Astrocyte (in vitro differentiated cells and primary cell): ENCODE measurements around the gene CBFB. TPM values are rescaled to one million over a fixed set of nuclear protein-coding genes. Genes with fewer than 3 reads are reported as not detected.

Experiments
- DNase-seq: peaks from one replicate; pipeline ENCODE4 v3.0.0-alpha.2; 2010; ENCODE audit warnings: low read depth
- FAIRE-seq: peaks from 2 replicates; lab custom pipeline; 2011; peaks lifted over from hg19 to GRCh38; lab: Jason Lieb, UNC
- H2AFZ ChIP-seq: 2 replicates; pipeline ENCODE4 v1.6.0; 2012; ENCODE audit warnings: low read depth, low read length, inconsistent platforms
- H3K27ac ChIP-seq: 2 replicates; pipeline ENCODE4 v1.5.1; 2011; ENCODE audit warnings: low read depth, low read length, inconsistent platforms
- H3K27me3 ChIP-seq: 2 replicates; pipeline ENCODE4 v1.6.0; 2011; ENCODE audit warnings: low read length, inconsistent platforms; ENCODE audit not compliant: insufficient read depth
- H3K36me3 ChIP-seq: 2 replicates; pipeline ENCODE4 v1.5.1; 2011; ENCODE audit warnings: low read length, inconsistent platforms; ENCODE audit not compliant: insufficient read depth
- H3K4me1 ChIP-seq: 2 replicates; pipeline ENCODE4 v1.5.1; 2011; ENCODE audit warnings: low read length, inconsistent platforms; ENCODE audit not compliant: insufficient read depth
- H3K4me2 ChIP-seq: 2 replicates; pipeline ENCODE4 v1.6.0; 2012; ENCODE audit warnings: low read length, inconsistent platforms
- H3K4me3 ChIP-seq: 2 replicates; pipeline ENCODE4 v1.5.1; 2011; ENCODE audit warnings: low read depth, mild to moderate bottlenecking, low read length, inconsistent platforms; ENCODE audit not compliant: insufficient read depth
- H3K79me2 ChIP-seq: 2 replicates; pipeline ENCODE4 v1.6.0; 2012; ENCODE audit warnings: mild to moderate bottlenecking, low read length, inconsistent platforms; ENCODE audit not compliant: insufficient read depth
- H3K9ac ChIP-seq: 2 replicates; pipeline ENCODE4 v1.6.0; 2012; ENCODE audit warnings: mild to moderate bottlenecking, low read length, inconsistent platforms
- H3K9me3 ChIP-seq: 2 replicates; pipeline ENCODE4 v1.5.1; 2012; ENCODE audit warnings: low read depth, mild to moderate bottlenecking, low read length, inconsistent platforms; ENCODE audit not compliant: insufficient read depth
- H4K20me1 ChIP-seq: 2 replicates; pipeline ENCODE4 v1.6.0; 2012; ENCODE audit warnings: low read length, inconsistent platforms; ENCODE audit not compliant: insufficient read depth
- H3K27ac Mint-ChIP-seq: one replicate; pipeline ENCODE4 v1.8.0; 2021; ENCODE audit warnings: mild to moderate bottlenecking, mixed read lengths; ENCODE audit not compliant: unreplicated experiment
- H3K27me3 Mint-ChIP-seq: one replicate; pipeline ENCODE4 v1.8.0; 2021; ENCODE audit warnings: low read depth, mixed read lengths; ENCODE audit not compliant: unreplicated experiment
- H3K36me3 Mint-ChIP-seq: one replicate; pipeline ENCODE4 v1.8.0; 2021; ENCODE audit warnings: low read depth, mixed read lengths; ENCODE audit not compliant: unreplicated experiment
- H3K4me1 Mint-ChIP-seq: one replicate; pipeline ENCODE4 v1.8.0; 2021; ENCODE audit warnings: low read depth, mixed read lengths; ENCODE audit not compliant: unreplicated experiment
- H3K4me3 Mint-ChIP-seq: one replicate; pipeline ENCODE4 v1.8.0; 2021; ENCODE audit warnings: mild to moderate bottlenecking, moderate library complexity, mixed read lengths; ENCODE audit not compliant: unreplicated experiment
- H3K9me3 Mint-ChIP-seq: one replicate; pipeline ENCODE4 v1.8.0; 2021; ENCODE audit warnings: mild to moderate bottlenecking, mixed read lengths; ENCODE audit not compliant: unreplicated experiment
- EZH2 ChIP-seq: IDR thresholded peaks from 2 replicates; pipeline ENCODE4 v1.6.1; 2012; ENCODE audit warnings: mild to moderate bottlenecking, low read length, inconsistent platforms; ENCODE audit not compliant: insufficient read depth
- total RNA-seq: library from RNA; stranded (reverse); gene quantifications from 2 replicates; pipeline ENCODE4 v1.2.1, GENCODE V29; 2021
- TF ChIP-seq, protein P1 (sequence below): IDR thresholded peaks from 2 replicates; pipeline ENCODE4 v1.5.1; 2011; ENCODE audit warnings: low read depth, mild to moderate bottlenecking, inconsistent platforms, low read length, moderate library complexity; ENCODE audit not compliant: insufficient read depth

Gene CBFB
- total RNA-seq, 1 donor from 2014 or later, result 104 TPM

- H3K4me1 Mint-ChIP-seq, result peaks cover 28% of the 10 kb centered on the region
- FAIRE-seq, result no peak
- Histone ChIP-seq H3K27me3 (no peaks in the 10 kb centered on the region), H3K9ac (no peak overlapping the region), H2AFZ (no peak overlapping the region), H3K79me2 (peaks cover 28% of the 10 kb centered on the region), H3K4me3 (no peak overlapping the region), H3K9me3 (no peaks in the 10 kb centered on the region), H4K20me1 (peaks cover 18% of the 10 kb centered on the region), H3K36me3 (peaks cover 4% of the 10 kb centered on the region), H3K4me2 (no peak overlapping the region), H3K27ac (no peak overlapping the region), H3K4me1 (peaks cover 21% of the 10 kb centered on the region)
- H3K4me3 Mint-ChIP-seq, result no peak overlapping the region
- no peaks in the 10 kb centered on the region for H3K9me3 Mint-ChIP-seq
- H3K36me3 Mint-ChIP-seq, result no peaks in the 10 kb centered on the region
- TF ChIP-seq, protein P1, sequence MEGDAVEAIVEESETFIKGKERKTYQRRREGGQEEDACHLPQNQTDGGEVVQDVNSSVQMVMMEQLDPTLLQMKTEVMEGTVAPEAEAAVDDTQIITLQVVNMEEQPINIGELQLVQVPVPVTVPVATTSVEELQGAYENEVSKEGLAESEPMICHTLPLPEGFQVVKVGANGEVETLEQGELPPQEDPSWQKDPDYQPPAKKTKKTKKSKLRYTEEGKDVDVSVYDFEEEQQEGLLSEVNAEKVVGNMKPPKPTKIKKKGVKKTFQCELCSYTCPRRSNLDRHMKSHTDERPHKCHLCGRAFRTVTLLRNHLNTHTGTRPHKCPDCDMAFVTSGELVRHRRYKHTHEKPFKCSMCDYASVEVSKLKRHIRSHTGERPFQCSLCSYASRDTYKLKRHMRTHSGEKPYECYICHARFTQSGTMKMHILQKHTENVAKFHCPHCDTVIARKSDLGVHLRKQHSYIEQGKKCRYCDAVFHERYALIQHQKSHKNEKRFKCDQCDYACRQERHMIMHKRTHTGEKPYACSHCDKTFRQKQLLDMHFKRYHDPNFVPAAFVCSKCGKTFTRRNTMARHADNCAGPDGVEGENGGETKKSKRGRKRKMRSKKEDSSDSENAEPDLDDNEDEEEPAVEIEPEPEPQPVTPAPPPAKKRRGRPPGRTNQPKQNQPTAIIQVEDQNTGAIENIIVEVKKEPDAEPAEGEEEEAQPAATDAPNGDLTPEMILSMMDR, result no peak
- TF ChIP-seq EZH2, result no peak
- no peak for DNase-seq
- no peak overlapping the region for H3K27ac Mint-ChIP-seq
- no peaks in the 10 kb centered on the region for H3K27me3 Mint-ChIP-seq
These were observed 2.4 kb upstream of the CBFB start for GRCh38 chr16:67026570-67026969.

DNA sequence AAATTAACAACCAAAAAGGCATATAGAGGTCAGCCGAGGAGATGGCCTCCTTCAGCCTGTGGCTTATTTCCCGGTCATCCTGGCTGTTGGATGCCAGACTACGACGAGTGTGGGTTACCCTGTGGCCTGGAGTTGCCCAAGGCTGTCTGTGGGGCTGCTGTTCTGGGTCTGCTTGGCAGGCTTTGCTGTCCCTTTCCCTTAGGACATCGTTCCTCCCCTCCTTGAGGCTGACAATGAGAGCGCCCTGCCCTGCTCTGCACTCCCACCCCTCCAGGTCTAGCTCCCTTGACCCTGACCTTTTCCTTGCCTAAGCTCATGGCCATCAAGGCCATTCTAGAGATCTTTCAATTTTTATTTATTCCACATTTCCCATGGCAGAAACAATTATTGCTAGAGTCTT, 1.9 kb upstream of the CBFB start:
- peaks cover 23% of the 10 kb centered on the region for H4K20me1 ChIP-seq
- no peak overlapping the region for H2AFZ ChIP-seq
- no peak overlapping the region for H3K27ac Mint-ChIP-seq
- H3K9me3 ChIP-seq, result no peaks in the 10 kb centered on the region
- H3K36me3 Mint-ChIP-seq, result no peaks in the 10 kb centered on the region
- peaks cover 32% of the 10 kb centered on the region for H3K79me2 ChIP-seq
- H3K9ac ChIP-seq, result no peak overlapping the region
- no peaks in the 10 kb centered on the region for H3K9me3 Mint-ChIP-seq
- peaks cover 9% of the 10 kb centered on the region for H3K36me3 ChIP-seq
- H3K4me1 ChIP-seq, result peaks cover 24% of the 10 kb centered on the region
- peak overlapping the region; percentile 54 for H3K4me3 Mint-ChIP-seq
- TF ChIP-seq, protein P1, result no peak
- TF ChIP-seq EZH2, result no peak
- no peak for DNase-seq
- H3K4me1 Mint-ChIP-seq, result peaks cover 32% of the 10 kb centered on the region
- no peaks in the 10 kb centered on the region for H3K27me3 Mint-ChIP-seq
- no peak overlapping the region for H3K4me3 ChIP-seq
- H3K27ac ChIP-seq, result no peak overlapping the region
- H3K4me2 ChIP-seq, result no peak overlapping the region
- FAIRE-seq, result no peak
- no peaks in the 10 kb centered on the region for H3K27me3 ChIP-seq

GRCh38 chr16:67028167-67028695, 718 bp upstream of the CBFB start:
- FAIRE-seq (no peak), DNase-seq (no peak)
- peak overlapping the region; percentile 80 for H3K4me3 Mint-ChIP-seq
- TF ChIP-seq EZH2, result no peak
- TF ChIP-seq, protein P1, result no peak
- no peaks in the 10 kb centered on the region for H3K9me3 Mint-ChIP-seq
- peaks cover 26% of the 10 kb centered on the region for H3K4me1 ChIP-seq
- peak overlapping the region; percentile 88 for H3K4me2 ChIP-seq
- no peaks in the 10 kb centered on the region for H3K36me3 Mint-ChIP-seq
- peaks cover 44% of the 10 kb centered on the region for H3K79me2 ChIP-seq
- peak overlapping the region; percentile 87 for H3K27ac Mint-ChIP-seq
- peaks cover 26% of the 10 kb centered on the region for H3K4me1 Mint-ChIP-seq
- no peaks in the 10 kb centered on the region for H3K9me3 ChIP-seq
- H3K27me3 ChIP-seq, result no peaks in the 10 kb centered on the region
- H2AFZ ChIP-seq, result peak overlapping the region; percentile 86
- H3K9ac ChIP-seq, result peak overlapping the region; percentile 89
- peaks cover 10% of the 10 kb centered on the region for H3K36me3 ChIP-seq
- H4K20me1 ChIP-seq, result peaks cover 35% of the 10 kb centered on the region
- H3K27ac ChIP-seq, result peak overlapping the region; percentile 87
- H3K4me3 ChIP-seq, result peak overlapping the region; percentile 68
- H3K27me3 Mint-ChIP-seq, result no peaks in the 10 kb centered on the region
